ENCODE data around the gene KIAA0753. TPM values are rescaled to one million over a fixed set of nuclear protein-coding genes. Genes with fewer than 3 reads are reported as not detected.
"Not testable (repeated sequence)": the region's sequence is repeated elsewhere in the genome, so short reads cannot be mapped to it uniquely, and the experiment has no call there.

The KIAA0753 gene
- total RNA-seq, 1 experiment from 2014 or later = 5.7 TPM

DNA sequence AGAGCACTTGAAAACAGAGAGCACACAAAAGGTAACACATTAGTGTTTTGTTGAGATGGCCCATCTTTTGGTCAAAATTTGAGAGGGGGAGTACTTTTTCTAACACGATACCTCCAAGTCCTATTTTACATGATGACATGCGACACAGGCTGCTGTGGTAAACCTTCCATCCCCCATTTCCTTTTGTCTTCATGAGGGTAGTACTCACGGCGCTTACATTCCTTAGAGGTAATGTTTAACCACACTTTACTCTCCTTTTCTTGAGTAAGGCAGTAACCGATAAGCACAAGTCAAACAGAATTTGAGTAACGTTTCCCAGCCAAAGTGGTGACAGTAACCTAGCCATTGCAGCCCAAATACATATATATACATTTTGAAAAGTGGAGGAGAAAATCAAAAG, 48.3 kb downstream of the KIAA0753 start:
- Histone ChIP-seq H3K27me3 (no peaks in the 10 kb centered on the region), H3K9me3 (no peaks in the 10 kb centered on the region), H3K4me3 (no peak overlapping the region), H3K36me3 (peaks cover 7% of the 10 kb centered on the region)
- DNase-seq = no peak

DNA sequence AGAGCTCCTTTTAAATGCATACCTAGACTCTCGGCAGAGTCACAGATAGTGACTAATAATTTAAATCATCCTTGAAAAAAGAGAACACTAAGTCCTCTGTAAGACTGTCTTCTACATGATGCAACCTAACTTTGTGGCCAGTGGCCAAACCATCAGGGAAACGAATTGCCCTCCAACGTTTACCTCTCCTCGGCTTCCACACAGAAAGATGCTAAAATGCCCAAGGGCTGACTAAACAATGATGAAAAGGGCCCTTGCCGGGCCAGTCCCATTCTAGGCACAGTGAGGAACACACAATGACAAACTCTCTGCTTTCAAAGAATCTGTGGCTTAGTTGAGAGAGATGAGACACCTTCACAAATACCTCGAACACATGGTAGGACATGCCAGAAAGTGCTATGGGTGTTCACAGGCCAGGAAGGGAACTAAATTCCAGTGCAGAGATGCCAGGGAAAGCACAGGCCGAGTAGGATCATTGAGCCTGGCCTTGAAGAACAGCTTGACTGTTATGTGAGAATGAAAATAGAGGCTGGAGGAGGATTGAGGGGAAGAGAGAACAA, 48.8 kb downstream of the KIAA0753 start:
- Histone ChIP-seq H3K36me3 (peaks cover 7% of the 10 kb centered on the region), H3K27me3 (no peaks in the 10 kb centered on the region), H3K4me3 (no peak overlapping the region), H3K9me3 (no peaks in the 10 kb centered on the region)
- DNase-seq = no peak

DNA sequence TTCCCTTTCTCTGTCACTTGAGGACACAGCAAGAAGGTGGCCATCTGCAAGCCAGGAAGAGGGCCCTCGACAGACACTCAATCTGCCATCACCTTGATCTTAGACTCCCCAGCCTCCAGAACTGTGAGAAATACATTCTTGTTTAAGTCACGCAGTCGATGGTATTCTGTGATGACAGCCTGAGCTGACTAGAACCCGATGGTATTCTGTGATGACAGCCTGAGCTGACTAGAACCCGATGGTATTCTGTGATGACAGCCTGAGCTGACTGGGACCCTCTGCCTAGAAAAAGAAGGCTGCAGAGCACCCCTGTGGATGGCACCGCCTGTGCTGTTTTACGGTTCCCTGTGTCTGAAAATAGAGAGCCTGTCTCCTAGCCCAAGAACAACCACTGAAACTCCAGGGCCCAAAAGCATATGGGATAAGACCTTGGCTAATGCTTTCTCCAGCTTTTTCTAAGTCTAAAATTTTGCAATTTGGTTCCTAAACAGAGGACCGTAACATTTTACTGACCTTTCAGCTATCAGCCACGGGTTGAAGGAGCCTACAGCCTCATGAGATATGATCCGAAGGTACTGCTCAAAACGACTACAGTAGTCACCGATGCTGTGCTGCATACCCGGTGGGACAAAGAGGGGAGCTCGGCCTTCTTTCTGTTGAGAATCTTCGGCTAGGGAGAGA, 51.1 kb downstream of the KIAA0753 start:
- peaks cover 23% of the 10 kb centered on the region for H3K36me3 ChIP-seq
- DNase-seq = no peak
- no peaks in the 10 kb centered on the region for H3K27me3 ChIP-seq
- no peak overlapping the region for H3K4me3 ChIP-seq
- H3K9me3 ChIP-seq = no peaks in the 10 kb centered on the region

DNA sequence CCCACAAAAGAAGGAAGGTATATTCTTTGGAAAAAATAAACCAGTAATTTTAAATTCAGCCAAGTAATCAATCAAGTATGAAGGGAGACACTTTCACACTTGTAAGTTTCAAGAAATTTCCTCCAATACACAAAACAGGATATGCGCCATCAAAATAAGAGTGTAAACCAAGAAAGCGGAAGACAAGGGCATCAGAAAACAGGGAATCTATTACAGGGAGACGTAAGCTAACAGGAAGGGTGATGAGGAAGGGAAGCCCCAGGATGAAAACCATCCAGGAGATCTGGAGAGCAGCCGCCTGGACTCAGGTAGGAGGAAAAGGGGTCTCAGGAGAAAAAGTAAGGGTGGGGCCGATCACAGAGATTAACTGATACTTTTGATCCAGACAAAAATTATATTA, 52.3 kb downstream of the KIAA0753 start:
- H3K4me3 ChIP-seq = no peak overlapping the region
- peaks cover 29% of the 10 kb centered on the region for H3K36me3 ChIP-seq
- no peaks in the 10 kb centered on the region for H3K9me3 ChIP-seq
- DNase-seq = no peak
- H3K27me3 ChIP-seq = no peaks in the 10 kb centered on the region

DNA sequence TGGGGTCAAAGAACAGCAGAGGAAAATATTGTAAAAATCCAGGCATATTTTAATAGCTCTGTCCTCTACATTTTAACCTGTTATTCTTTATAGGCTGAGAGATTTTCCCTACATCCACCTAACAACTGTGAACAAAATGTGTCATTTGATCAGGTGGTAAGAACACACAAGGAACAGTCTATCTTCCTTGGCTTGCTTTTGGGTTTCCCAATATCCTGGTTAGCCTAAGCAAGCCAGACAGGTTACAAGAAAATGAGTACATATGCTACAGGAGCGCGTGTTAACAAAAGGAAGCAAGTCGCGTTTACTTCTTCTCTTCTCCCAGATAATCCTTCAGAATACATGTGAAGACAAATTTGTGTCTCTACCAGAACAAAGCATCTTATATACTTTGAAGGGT, 53.2 kb downstream of the KIAA0753 start:
- Histone ChIP-seq H3K9me3 (no peaks in the 10 kb centered on the region), H3K36me3 (peaks cover 36% of the 10 kb centered on the region), H3K27me3 (no peaks in the 10 kb centered on the region), H3K4me3 (no peak overlapping the region)
- no peak for DNase-seq

DNA sequence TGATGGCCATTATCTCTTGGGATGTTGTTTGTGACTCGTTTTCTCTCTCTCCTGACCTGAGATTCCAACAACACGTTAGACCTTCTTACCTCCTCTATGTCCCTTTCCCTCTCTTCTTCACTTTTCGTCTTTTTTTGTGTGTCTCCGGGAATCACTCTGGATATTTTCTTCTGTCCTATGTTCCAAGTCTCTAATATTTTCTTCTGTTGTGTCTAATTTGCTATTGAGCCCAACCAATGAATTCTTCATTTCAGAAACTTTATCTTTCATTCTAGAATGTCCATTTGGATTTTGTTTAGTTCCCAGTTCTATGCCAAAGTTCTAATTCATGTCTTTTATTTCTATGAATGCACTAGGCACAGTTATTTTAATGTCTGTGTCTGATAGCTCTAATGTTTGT, 57.1 kb downstream of the KIAA0753 start:
- Histone ChIP-seq H3K27me3 (no peaks in the 10 kb centered on the region), H3K36me3 (peaks cover 32% of the 10 kb centered on the region), H3K9me3 (no peaks in the 10 kb centered on the region), H3K4me3 (no peak overlapping the region)
- DNase-seq = no peak

DNA sequence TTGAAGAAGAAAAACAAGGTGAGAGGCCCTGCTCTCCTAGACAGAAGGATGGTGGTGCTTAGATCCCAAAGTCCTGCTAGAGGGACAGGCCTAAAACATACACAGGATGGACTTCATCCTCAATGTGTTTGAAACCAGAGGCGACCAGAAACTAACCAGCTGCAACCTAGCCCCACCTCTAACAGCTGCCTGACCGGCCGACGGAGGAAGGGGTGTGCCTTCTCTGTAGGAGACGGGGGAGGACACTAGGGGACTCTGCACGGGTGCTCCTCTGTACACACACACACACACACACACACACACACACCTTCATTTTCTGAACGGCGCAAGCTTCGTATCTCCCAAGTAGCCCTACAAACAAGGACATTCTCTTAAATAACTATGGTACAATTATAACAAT, 59.9 kb downstream of the KIAA0753 start:
- no peaks in the 10 kb centered on the region for H3K9me3 ChIP-seq
- H3K4me3 ChIP-seq = no peak overlapping the region
- DNase-seq = no peak
- peaks cover 24% of the 10 kb centered on the region for H3K36me3 ChIP-seq
- no peaks in the 10 kb centered on the region for H3K27me3 ChIP-seq

DNA sequence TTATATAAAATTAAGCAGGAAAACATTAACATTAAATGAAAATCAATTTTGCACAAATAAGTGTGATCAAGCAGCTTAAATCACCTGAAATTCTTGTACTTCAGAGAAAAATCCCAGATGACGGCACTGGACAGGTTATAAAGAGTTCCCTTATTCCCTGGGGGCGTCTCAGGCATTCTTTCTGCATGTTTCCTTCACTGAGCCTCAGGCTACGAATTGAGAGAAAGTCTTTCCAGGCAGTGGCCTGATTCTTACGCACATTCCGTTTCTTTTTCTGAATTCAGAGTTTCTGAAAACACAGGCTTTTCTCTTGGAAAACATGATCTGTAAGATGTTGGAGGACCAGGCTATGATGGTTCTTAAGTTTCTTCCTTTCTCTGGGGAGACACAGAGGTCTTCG, 62.0 kb downstream of the KIAA0753 start:
- DNase-seq = no peak
- Histone ChIP-seq H3K9me3 (no peaks in the 10 kb centered on the region), H3K36me3 (peaks cover 10% of the 10 kb centered on the region), H3K27me3 (no peaks in the 10 kb centered on the region), H3K4me3 (no peak overlapping the region)

DNA sequence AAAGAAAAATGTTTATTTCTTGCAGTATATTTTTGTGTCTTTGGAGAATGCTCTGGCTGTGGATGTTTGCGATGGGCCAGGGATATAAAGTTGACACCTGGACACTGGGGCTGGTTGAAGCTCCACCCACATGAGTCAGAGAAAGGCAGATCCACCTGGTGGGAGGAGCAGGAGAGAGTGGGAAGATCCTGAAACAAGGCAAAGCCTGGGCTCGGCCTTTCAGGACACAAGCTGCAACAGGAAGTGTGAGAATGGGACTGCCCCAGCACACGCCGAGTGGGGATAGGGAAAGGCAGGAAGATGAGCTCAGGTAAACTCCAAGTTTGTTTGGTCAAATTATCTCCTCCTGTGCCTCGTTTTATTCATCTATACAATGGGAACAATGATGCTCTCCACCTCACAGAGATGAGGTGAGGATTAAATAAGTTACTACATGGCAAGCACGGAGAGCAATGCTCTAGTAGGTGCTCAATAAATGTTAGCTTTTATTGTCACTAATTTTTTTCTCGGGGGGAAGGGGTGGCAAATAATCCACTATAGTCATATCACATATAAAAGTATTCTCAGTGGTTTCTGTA, 62.7 kb downstream of the KIAA0753 start:
- Histone ChIP-seq H3K36me3 (peaks cover 3% of the 10 kb centered on the region), H3K27me3 (no peaks in the 10 kb centered on the region), H3K9me3 (no peaks in the 10 kb centered on the region), H3K4me3 (no peak overlapping the region)
- DNase-seq = no peak

DNA sequence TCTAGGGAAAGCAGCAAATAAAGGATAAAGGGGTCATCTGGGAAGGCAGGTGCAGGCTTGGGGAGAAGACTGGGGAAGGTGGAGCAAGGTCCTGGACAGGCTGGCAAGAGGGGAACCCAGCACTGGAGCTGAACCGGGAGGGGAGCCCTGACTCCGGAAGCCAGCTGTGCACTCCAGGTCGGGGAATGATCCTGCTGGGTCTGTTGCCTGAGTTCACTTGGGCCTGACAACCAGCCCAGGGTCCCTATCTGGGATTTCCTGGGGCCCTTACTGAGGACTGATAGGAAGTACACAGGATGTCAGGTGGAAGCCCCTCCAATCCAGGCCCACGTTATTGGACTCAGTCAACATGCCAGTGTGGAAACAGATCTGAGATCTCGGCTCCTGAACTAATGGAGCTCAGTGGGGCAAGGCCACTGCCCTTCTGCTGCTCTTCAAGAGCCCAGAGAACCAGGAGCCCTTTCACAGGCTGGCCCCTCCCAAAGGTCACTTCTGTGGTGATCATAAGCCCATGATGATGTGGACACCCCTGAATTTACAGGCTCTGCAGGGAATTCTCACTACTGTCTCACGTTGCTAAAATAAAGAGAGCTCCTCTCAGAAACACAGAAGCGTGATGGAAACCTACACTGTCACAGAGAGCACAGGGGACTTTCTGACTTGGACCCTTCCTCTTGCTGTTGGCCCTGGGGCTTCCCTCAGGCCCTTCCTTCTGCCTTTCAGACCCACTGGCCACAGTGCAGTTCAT, 64.3 kb downstream of the KIAA0753 start:
- Histone ChIP-seq H3K4me3 (no peak overlapping the region), H3K27me3 (no peaks in the 10 kb centered on the region), H3K9me3 (no peaks in the 10 kb centered on the region), H3K36me3 (no peaks in the 10 kb centered on the region; the same call in 1 of the 2 replicates)
- no peak for DNase-seq

DNA sequence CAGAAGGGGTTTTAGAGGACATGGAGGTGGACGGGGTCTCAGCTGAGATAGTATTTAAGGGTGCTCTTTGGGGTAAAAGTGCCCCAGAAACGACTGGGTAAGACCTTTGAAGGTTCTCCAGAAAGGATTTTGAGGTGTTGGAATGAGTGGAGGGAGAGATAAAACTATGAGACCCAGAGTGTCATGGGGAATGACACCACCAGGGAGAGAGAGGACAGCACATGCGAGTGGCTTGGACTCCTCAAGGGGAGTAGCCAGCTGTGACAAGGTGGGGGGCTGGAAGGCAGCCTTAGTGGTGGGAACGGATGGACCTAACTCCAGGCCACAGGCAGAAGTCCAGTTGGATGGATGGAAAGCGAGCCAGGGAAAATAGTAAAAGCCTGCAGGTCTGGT, 64.9 kb downstream of the KIAA0753 start:
- no peaks in the 10 kb centered on the region for H3K9me3 ChIP-seq
- H3K36me3 ChIP-seq = no peaks in the 10 kb centered on the region
- no peak overlapping the region for H3K4me3 ChIP-seq
- H3K27me3 ChIP-seq = no peaks in the 10 kb centered on the region
- no peak for DNase-seq

DNA sequence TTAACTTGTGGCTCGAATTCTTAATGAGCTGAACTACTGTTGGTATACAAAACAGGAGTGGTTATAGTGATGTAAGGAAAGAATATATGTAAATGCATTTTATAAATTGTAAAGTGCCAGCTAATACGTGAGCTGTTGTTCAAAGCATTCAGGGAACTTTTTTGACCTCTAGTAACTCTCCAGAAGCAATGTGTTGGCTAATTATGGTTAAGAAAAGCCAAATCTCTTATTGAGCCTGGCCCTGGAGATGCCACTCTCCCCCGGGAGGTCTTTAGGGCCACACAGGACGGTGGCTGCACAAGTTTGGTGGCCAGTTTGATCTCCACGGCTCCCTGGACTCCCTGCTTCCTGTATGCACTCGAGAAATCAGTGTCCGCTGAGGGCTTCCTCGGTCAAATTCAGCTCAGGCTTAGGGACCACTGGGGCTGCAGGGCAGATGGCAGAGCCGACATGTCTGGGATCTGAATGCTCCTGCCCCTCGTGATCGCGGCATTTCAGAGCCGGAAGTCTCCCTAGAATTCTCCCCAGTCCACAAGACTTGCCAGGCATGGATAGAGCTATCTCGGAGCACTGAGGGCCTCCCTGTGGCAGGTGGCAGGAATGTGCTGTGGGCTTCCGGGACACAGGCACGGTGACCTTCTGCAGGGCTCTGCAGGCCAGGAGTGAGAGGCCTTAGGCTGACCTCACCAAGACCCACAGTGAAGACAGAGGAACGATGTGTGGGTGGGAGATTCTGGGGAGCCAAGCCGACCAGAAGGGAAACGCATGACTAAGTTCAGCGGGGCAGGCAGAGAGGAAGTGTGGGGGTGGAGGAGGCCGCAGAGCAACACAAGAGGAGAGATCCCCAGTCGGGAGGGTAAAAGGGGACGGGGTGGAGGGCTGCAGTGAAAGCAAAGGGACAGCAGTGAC, 65.6 kb downstream of the KIAA0753 start:
- Histone ChIP-seq H3K9me3 (no peaks in the 10 kb centered on the region), H3K36me3 (no peaks in the 10 kb centered on the region), H3K27me3 (no peaks in the 10 kb centered on the region), H3K4me3 (no peak overlapping the region)
- peak; percentile 58 for DNase-seq

DNA sequence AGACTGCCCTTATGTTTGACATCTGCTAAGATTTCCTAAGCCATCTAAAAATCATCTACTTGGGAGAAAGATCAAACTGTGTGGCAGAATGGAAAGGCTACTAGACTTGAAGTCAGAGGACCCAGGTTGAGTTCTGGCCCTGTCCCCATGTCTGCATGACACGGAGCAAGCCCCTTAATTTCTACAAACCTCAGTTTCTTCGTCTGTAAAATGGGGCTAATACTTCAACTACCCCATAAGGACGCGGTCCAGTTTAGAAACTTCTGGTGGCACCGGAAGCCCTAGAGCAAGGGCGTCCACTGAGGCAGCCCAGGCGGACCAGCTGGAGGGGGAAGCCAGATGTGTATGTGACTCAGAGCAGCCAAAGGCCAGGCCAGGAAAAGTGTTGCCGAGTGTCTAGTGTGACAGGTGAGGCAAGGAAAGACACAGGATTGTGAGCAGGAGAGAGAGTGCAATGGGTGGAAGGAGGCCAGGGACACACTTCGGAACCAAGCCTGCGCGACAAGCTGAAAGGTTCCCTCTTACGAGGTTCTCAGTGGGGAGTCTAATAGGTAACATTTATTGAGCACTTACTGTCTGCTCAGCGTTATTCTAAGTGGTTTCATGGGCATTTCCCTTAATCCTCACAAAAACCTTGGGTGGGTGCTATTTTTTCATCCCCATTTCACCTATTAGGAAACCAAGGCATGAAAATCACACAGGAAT, 66.4 kb downstream of the KIAA0753 start:
- DNase-seq = no peak
- no peaks in the 10 kb centered on the region for H3K27me3 ChIP-seq
- H3K36me3 ChIP-seq = no peaks in the 10 kb centered on the region

DNA sequence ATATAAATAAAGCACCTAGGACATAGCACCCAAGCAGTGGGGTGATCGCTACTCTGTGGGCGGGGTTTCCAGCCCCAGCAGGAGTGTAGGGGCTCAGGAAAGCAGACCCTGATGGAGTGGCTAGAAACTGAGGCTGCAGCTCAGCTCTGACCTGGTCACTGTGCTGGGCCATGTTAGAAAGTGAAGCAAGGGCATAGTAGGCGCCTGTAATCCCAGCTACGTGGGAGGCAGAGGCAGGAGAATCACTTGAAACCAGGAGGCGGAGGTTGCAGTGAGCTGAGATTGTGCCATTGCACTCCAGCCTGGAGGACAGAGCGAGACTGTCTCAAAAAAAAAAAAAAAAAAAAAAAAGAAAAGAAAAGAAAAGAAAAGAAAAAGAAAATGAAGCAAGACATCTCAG, 67.0 kb downstream of the KIAA0753 start:
- DNase-seq, H3K27me3 ChIP-seq, H3K4me3 ChIP-seq, H3K36me3 ChIP-seq, H3K9me3 ChIP-seq: not testable (repeated sequence)

More for the DNA sequence above, 66.4 kb downstream of the KIAA0753 start:
- Histone ChIP-seq H3K9me3 (no peaks in the 10 kb centered on the region), H3K4me3 (no peak overlapping the region)

DNA sequence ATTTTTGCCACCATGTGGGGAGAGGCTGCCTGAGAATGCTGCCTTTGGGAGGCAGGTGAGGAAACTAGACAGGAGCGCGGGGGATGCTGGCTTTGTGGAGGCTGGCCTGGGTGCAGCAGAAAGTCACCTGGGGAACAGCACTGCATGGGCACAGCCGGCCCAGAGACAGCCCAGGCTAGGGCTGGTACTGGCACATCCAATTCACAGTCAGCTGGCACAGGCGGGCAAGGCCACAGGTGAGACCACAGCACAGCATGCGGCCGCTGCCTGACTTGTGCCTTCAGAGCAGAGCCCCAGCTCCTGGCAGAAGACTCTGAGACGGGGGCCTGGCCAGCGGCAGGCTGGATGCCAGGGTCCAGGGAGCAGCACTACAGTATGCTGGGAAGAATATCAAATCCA, 67.5 kb downstream of the KIAA0753 start:
- no peak for DNase-seq
- H3K9me3 ChIP-seq = no peaks in the 10 kb centered on the region
- no peaks in the 10 kb centered on the region for H3K27me3 ChIP-seq
- no peak overlapping the region for H3K4me3 ChIP-seq
- no peaks in the 10 kb centered on the region for H3K36me3 ChIP-seq

DNA sequence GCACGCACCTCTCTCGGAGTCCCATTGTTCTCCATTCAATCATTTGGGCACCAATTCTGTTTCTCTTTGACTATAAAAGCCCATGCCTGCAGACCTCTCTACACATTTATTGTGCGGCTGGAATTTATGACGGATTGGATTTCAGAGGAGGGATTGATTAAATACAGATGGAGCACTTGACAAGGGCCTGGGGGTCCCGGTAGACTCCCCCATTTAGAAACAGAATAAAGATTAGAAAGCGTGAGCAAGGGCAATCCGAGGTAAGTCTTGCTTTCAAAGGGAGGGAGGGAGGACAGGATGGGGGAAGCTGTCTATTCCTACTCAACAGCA, 69.1 kb downstream of the KIAA0753 start:
- Histone ChIP-seq H3K4me3 (no peak overlapping the region), H3K27me3 (no peaks in the 10 kb centered on the region), H3K36me3 (no peaks in the 10 kb centered on the region), H3K9me3 (no peaks in the 10 kb centered on the region)
- no peak for DNase-seq
